Neural progenitor cell (in vitro differentiated cells): ENCODE results near the gene SPDYE4. TPM values are rescaled to one million over a fixed set of nuclear protein-coding genes. Genes with fewer than 3 reads are reported as not detected.

ENCODE experiments used
- DNase-seq: peaks from one replicate; pipeline ENCODE4 v3.0.0-alpha.2; 2016; ENCODE audit warnings: low spot score
- H2AFZ ChIP-seq: fragments of 200-600 bp; sonication (generic); replicated peaks from 2 replicates; pipeline ENCODE4 v1.6.1; 2016; ENCODE audit warnings: antibody characterized with exemption
- H3F3A ChIP-seq: fragments of 200-600 bp; sonication (generic); 2 replicates; pipeline ENCODE4 v1.6.1; 2016; ENCODE audit warnings: antibody characterized with exemption, low read depth
- H3K27ac ChIP-seq: fragments of 200-600 bp; sonication (generic); 2 replicates; pipeline ENCODE4 v1.5.1; 2016; ENCODE audit warnings: mild to moderate bottlenecking
- H3K27me3 ChIP-seq: fragments of 200-600 bp; sonication (generic); 2 replicates; pipeline ENCODE4 v1.6.1; 2016; ENCODE audit warnings: mild to moderate bottlenecking, moderate library complexity
- H3K36me3 ChIP-seq: fragments of 200-600 bp; sonication (generic); 2 replicates; pipeline ENCODE4 v1.5.1; 2016
- H3K4me1 ChIP-seq: fragments of 200-600 bp; sonication (generic); 2 replicates; pipeline ENCODE4 v1.6.1; 2016; ENCODE audit warnings: mixed run types
- H3K4me2 ChIP-seq: fragments of 200-600 bp; sonication (generic); 2 replicates; pipeline ENCODE4 v1.6.1; 2016
- H3K4me3 ChIP-seq: fragments of 200-600 bp; sonication (generic); 2 replicates; pipeline ENCODE4 v1.5.1; 2016
- H3K79me2 ChIP-seq: fragments of 200-600 bp; sonication (generic); 2 replicates; pipeline ENCODE4 v1.6.1; 2016; ENCODE audit warnings: low read depth
- H3K9ac ChIP-seq: fragments of 200-600 bp; sonication (generic); 2 replicates; pipeline ENCODE4 v1.6.1; 2016
- H3K9me3 ChIP-seq: fragments of 200-600 bp; sonication (generic); 2 replicates; pipeline ENCODE4 v1.5.1; 2016; ENCODE audit warnings: low read depth
- H4K20me1 ChIP-seq: fragments of 200-600 bp; sonication (generic); 2 replicates; pipeline ENCODE4 v1.6.1; 2016; ENCODE audit warnings: low read depth
- H3K27ac Mint-ChIP-seq: 3 replicates; pipeline ENCODE4 v1.8.0; 2021; ENCODE audit warnings: mixed read lengths
- H3K27me3 Mint-ChIP-seq: 2 replicates; pipeline ENCODE4 v1.8.0; 2022; ENCODE audit warnings: low read depth, mild to moderate bottlenecking, inconsistent platforms, moderate library complexity, mixed read lengths; ENCODE audit not compliant: insufficient read depth
- H3K36me3 Mint-ChIP-seq: 3 replicates; pipeline ENCODE4 v1.8.0; 2021; ENCODE audit warnings: mixed read lengths
- H3K4me1 Mint-ChIP-seq: 3 replicates; pipeline ENCODE4 v1.8.0; 2021; ENCODE audit warnings: mixed read lengths
- H3K4me3 Mint-ChIP-seq: 3 replicates; pipeline ENCODE4 v1.8.0; 2021; ENCODE audit warnings: mild to moderate bottlenecking, moderate library complexity, mixed read lengths
- H3K9me3 Mint-ChIP-seq: 3 replicates; pipeline ENCODE4 v1.8.0; 2020; ENCODE audit warnings: mixed read lengths
- EZH2 ChIP-seq: fragments of 200-600 bp; sonication (generic); IDR thresholded peaks from 2 replicates; pipeline ENCODE4 v1.6.1; 2017; ENCODE audit warnings: antibody characterized with exemption, mild to moderate bottlenecking, moderate library complexity
- EZH2phosphoT487 ChIP-seq: fragments of 200-600 bp; sonication (generic); IDR thresholded peaks from 2 replicates; pipeline ENCODE4 v1.6.1; 2017; ENCODE audit warnings: antibody characterized with exemption
- total RNA-seq: library from RNA; depleted of rRNA; stranded (reverse); fragments of >200 nt; gene quantifications from 2 replicates; pipeline ENCODE4 v1.2.3, GENCODE V29; 2015; ENCODE audit warnings: low replicate concordance
- TF ChIP-seq, protein P1 (sequence below): fragments of 200-600 bp; sonication (generic); IDR thresholded peaks from 2 replicates; pipeline ENCODE4 v1.5.1; 2017; ENCODE audit warnings: antibody characterized with exemption, mild to moderate bottlenecking

SPDYE4 gene
- total RNA-seq, 1 donor from 2014 or later = not detected

DNA sequence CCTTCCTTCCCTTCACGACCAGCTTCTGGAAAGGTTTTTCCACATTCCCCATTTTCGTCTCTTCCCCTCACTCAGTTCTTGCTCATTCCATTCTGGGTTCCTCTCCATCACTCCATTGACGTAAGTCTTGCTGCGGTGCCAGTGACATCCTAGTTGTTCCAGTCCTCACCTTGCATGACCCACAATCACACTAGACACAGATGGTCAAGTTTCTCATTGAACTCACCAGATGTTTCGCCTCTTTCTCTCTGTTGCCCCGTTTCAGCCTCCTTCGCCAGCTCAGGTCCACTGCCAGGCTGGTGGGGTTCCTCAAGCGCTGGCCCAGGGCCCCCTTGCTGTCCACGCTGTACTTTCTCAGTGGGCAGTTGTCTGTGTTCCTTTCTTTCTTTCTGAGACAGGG, 57.1 kb downstream of the SPDYE4 start:
- Histone ChIP-seq H3K9me3 (no peaks in the 10 kb centered on the region), H3K36me3 (no peaks in the 10 kb centered on the region), H3K79me2 (no peaks in the 10 kb centered on the region), H3K9ac (no peak overlapping the region), H4K20me1 (no peaks in the 10 kb centered on the region), H3K4me2 (no peak overlapping the region), H2AFZ (no peak overlapping the region), H3F3A (no peaks in the 10 kb centered on the region), H3K4me1 (peaks cover 12% of the 10 kb centered on the region), H3K4me3 (no peak overlapping the region), H3K27me3 (no peaks in the 10 kb centered on the region), H3K27ac (no peak overlapping the region)
- Mint-ChIP-seq H3K9me3 (peaks cover 8% of the 10 kb centered on the region), H3K4me1 (peaks cover 29% of the 10 kb centered on the region), H3K36me3 (no peaks in the 10 kb centered on the region), H3K27me3 (peaks cover 8% of the 10 kb centered on the region), H3K27ac (no peak overlapping the region), H3K4me3 (no peak overlapping the region)
- DNase-seq = no peak
- no peak for TF ChIP-seq EZH2
- TF ChIP-seq, protein P1, sequence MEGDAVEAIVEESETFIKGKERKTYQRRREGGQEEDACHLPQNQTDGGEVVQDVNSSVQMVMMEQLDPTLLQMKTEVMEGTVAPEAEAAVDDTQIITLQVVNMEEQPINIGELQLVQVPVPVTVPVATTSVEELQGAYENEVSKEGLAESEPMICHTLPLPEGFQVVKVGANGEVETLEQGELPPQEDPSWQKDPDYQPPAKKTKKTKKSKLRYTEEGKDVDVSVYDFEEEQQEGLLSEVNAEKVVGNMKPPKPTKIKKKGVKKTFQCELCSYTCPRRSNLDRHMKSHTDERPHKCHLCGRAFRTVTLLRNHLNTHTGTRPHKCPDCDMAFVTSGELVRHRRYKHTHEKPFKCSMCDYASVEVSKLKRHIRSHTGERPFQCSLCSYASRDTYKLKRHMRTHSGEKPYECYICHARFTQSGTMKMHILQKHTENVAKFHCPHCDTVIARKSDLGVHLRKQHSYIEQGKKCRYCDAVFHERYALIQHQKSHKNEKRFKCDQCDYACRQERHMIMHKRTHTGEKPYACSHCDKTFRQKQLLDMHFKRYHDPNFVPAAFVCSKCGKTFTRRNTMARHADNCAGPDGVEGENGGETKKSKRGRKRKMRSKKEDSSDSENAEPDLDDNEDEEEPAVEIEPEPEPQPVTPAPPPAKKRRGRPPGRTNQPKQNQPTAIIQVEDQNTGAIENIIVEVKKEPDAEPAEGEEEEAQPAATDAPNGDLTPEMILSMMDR = no peak
- no peak for TF ChIP-seq EZH2phosphoT487

Other genes starting within 250 kb of the SPDYE4 start
- 160 and 213 TPM in 2 replicates for gene MYH10, start 127.8 kb downstream of the SPDYE4 start, total RNA-seq
- not detected in 2 replicates for gene CCDC42, start 13.7 kb downstream of the SPDYE4 start, total RNA-seq
- gene MFSD6L, start 40.8 kb upstream of the SPDYE4 start, total RNA-seq = not detected in 2 replicates
- gene PIK3R6, start 109.1 kb upstream of the SPDYE4 start, total RNA-seq = not detected in 2 replicates
- gene PIK3R5, start 207.2 kb upstream of the SPDYE4 start, total RNA-seq = 0.90 and 0.99 TPM in 2 replicates